GM18870 (cell line): Measurements from ENCODE around the gene PTPRN2.
"Not testable (repeated sequence)": the region's sequence is repeated elsewhere in the genome, so short reads cannot be mapped to it uniquely, and the experiment has no call there.

Experiments used
- ATAC-seq: cut with Tn5 transposase; IDR thresholded peaks from one replicate; pipeline ENCODE4 v1.9.1; 2021; ENCODE audit warnings: moderate library complexity; ENCODE audit not compliant: unreplicated experiment

The PTPRN2 gene

GRCh38 chr7:157952841-157953645, 634.6 kb downstream of the PTPRN2 start:
- ATAC-seq, result no peak

DNA sequence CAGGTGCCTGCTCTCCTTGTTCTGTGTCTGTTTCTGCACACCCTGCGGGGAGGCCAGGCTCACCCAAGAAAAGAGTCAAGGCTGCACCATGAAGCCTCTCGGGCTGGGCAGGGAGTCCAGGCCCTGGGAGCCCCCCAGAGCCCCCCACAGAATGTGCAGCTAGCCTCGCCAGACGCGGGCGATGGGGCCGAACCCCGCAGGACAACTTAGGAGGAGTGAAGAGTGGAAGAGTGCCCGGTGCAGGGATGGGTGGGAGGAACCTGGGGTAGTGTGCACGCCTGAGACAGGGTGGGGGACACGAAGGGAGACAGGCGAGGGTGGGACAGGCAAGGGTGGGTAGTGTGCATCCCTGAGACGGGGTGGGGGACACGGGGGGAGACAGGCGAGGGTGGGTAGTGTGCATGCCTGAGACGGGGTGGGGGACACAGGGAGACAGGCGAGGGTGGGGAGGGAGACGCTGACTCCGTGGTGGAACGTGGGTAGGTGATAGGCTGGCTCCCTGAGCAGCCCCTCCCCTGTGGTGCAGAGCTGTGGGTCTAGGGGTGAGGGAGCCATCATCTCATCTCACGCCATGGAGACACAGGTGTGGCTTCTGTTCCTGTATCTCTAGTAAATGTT, 635.5 kb downstream of the PTPRN2 start:
- ATAC-seq, result no peak

GRCh38 chr7:157951300-157952049, 636.1 kb downstream of the PTPRN2 start:
- no peak for ATAC-seq

GRCh38 chr7:157949711-157950110, 637.9 kb downstream of the PTPRN2 start:
- ATAC-seq, result no peak

- ATAC-seq, result no peak
These were observed 640.1 kb downstream of the PTPRN2 start for GRCh38 chr7:157947504-157947903.

DNA sequence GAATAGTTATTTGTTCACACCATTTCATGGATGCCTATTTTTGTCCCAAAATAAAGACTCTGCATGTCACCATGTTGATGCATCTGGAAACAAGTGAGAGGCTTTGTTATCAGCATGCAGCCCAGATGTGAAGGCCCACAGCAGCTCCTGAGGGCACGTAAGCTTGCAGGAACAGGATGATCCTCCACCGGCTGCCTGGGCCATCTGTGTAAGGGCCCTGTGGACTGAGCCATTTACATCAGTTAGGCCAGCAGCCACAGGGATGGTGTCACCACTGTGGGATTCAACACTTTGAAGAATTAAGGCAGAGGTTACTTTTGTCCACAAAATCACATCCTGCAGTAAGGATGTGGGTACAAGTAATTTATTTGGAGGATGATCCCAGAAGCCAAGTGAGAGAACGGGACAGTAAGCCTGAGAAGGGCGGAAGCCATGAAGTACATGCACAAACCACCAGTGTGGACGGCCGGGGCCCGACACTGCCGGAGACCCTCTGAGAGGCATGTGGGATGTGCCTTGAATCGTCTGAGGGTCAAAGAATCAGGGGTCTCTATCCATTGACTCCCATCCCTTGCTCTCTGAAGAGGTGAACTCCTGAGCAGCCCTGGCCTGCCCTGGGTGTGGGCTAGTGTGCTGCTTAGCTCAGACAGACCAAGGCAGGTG, 641.1 kb downstream of the PTPRN2 start:
- no peak for ATAC-seq

GRCh38 chr7:157945401-157945800, 642.2 kb downstream of the PTPRN2 start:
- no peak for ATAC-seq

DNA sequence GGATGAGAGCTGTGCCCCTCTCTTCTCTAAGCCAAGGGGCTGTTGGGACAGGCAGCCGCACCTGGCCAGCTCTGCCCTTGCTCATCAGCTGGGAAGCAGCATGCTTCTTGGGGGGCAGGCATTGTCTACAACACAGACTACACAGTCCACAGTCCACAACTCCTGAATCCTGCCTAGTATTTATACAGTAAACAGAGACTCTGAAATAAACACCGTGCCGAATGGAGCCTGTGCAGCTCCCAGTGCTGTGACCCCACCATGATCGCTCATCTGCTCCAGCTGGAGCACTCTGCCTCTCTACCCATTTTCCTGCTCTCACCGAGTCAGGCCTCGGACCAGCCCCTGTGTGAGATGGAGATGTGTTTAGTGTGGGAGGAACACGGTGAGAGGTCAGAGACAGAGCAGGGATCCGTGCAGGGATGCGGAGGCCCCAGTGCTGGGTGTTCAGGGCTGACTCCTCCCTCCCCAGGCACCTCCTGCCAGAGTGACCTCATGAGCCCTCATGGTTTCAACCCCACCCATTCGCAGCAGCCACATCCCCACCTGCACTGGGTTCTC, 642.8 kb downstream of the PTPRN2 start:
- ATAC-seq, result no peak

DNA sequence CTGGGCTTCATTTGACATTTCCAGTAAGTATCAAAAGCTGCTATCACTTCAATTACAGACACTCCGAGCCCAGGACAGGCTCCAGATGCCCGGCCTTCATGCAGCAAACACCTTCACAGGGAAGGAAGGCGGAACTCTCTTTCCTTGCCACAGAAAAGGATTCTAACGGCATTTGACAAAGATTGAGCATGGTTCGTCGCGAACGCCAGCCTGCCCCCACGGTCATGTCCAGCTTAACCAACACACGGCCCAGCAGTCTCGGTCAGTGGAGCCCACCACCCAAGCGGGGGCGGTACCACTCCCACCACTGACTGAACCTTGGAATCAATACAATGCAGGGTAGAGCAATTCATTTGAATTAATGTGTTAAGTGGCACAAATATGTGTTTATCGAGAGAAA, 643.6 kb downstream of the PTPRN2 start:
- no peak for ATAC-seq

DNA sequence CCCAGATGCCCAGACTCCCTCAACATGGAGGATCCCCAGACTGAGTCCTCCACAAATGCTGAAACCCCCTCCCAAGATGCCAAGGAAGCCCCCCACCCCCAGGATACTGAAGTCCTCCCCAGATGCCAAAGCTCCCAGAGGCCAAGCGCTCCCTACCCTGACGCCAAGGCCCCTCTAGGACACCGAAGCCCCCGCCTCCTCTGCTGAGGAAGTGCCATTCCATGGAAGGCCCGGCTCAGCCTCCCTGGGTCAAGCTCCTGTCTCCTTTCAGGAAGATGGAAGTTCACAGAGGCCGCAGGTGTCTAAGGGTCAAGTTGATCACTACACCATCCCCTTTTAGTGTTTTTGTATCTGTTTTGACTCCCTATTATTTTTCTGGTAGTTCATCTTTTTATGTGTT, 644.1 kb downstream of the PTPRN2 start:
- no peak for ATAC-seq

DNA sequence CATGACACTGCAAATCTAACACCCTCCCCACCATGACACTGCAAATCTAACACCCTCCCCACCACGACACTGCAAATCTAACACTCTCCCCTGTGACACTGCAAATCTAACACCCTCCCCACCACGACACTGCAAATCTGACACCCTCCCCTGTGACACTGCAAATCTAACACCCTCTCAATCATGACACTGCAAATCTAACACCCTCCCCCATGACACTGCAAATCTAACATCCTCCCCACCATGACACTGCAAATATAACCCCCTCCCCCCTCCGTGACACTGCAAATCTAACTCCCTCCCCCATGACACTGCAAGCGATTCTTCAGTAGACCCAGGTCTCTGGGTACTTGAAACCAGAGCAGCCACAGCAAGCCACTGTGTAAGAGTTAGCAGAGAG, 646.4 kb downstream of the PTPRN2 start:
- no peak for ATAC-seq

DNA sequence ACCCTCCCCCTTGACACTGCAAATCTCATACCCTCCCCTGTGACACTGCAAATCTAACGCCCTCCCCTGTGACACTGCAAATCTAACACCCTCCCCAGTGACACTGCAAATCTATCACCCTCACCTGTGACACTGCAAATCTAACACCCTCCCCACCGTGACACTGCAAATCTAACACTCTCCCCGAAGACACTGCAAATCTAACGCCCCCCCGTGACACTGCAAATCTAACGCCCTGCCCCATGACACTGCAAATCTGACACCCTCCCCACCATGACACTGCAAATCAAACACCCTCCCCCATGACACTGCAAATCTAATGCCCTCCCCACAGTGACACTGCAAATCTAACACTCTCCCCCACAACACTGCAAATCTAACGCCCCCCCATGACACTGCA, 647.1 kb downstream of the PTPRN2 start:
- no peak for ATAC-seq

DNA sequence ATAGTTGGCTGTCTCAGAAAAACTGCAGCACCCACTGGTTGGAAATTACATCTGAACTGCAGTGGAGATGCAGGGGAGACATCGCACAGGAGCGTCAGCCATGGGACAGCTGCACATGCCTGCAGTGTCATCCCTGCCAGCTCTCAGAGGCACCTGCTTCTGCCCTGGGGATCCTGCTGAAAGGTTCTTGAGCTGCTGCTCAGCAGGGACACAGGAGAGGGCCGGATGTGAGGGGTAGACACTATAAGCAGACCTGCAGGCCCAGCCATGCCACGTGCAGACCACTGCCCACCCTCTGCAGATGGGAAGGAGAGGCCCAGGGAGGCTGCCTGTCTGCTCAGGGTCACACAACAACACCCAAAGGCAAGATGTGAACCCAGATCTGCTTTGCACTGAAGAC, 649.4 kb downstream of the PTPRN2 start:
- ATAC-seq, result no peak

DNA sequence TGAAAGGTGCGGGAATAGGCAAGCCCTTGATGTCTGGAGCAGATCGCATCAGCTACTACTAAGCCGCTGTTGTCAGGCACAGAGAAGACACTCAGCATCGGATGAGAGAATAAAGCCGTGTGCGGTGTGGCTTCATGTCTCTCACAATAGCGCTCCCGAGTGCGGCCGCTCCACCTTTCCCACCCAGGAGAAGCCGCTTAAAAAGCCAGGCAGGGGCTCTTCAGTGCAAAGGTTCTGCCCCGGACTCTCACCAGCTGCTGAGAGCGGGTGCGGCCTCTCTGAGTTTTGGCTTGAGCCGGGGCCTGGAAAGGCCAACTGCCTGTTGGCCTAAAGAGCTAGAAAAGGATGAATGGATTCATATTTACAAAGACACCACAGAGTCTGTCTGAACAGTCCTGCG, 650.2 kb downstream of the PTPRN2 start:
- ATAC-seq, result no peak

DNA sequence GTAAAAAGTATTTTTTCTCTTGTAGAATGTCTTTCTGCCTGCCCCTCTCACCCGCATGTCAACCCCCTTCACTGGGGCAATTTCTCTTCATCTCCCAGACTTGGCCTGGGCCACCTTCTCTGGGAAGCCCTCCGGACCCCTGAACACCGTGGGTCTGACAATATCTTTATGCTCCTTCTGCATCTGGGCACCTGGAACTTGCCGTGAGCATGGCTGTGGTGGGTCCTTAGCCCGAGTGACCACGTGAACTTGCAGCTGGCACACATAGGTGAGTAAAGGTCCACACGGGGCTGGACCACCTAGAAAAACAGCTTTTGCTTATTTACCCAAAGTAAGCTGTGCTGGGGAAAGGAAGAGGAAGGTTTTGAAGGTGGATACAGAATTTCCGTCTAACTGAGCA, 650.6 kb downstream of the PTPRN2 start:
- ATAC-seq, result no peak

DNA sequence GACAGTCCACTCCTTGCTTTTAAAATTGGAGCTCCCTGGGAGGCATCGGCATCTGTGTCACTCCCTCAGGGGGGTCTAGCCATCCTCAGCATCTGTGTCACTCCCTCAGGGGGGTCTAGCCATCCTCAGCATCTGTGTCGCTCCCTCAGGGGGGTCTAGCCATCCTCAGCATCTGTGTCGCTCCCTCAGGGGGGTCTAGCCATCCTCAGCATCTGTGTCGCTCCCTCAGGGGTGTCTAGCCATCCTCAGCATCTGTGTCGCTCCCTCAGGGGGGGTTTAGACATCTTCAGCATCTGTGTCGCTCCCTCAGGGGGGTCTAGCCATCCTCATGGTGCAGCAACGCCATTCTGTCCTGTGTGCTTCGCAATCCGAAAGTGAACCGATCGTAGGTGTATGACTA, 651.9 kb downstream of the PTPRN2 start:
- not testable (repeated sequence) for ATAC-seq

DNA sequence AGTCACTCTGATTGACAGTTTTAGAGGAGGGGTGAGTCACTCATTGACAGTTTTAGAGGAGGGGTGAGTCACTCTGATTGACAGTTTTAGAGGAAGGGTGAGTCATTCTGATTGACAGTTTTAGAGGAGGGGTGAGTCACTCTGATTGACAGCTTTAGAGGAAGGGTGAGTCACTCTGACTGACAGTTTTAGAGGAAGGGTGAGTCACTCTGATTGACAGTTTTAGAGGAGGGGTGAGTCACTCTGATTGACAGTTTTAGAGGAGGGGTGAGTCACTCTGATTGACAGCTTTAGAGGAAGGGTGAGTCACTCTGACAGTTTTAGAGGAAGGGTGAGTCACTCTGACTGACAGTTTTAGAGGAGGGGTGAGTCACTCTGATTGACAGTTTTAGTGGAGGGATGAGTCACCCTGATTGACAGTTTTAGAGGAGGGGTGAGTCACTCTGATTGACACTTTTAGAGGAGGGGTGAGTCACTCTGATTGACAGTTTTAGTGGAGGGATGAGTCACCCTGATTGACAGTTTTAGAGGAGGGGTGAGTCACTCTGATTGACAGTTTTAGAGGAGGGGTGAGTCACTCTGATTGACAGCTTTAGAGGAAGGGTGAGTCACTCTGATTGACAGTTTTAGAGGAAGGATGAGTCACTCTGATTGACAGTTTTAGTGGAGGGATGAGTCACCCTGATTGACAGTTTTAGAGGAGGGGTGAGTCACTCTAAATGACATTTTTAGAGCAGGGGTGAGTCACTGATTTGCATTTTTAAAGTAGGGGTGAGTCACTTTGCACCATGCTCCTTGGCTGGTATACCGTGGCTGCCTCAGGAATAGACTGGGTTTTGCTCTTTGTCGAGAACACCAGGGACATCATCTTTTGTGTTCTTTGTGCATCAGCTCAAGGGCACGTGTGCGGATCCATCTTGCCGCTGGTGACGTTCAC, 654.1 kb downstream of the PTPRN2 start:
- ATAC-seq, result not testable (repeated sequence)

DNA sequence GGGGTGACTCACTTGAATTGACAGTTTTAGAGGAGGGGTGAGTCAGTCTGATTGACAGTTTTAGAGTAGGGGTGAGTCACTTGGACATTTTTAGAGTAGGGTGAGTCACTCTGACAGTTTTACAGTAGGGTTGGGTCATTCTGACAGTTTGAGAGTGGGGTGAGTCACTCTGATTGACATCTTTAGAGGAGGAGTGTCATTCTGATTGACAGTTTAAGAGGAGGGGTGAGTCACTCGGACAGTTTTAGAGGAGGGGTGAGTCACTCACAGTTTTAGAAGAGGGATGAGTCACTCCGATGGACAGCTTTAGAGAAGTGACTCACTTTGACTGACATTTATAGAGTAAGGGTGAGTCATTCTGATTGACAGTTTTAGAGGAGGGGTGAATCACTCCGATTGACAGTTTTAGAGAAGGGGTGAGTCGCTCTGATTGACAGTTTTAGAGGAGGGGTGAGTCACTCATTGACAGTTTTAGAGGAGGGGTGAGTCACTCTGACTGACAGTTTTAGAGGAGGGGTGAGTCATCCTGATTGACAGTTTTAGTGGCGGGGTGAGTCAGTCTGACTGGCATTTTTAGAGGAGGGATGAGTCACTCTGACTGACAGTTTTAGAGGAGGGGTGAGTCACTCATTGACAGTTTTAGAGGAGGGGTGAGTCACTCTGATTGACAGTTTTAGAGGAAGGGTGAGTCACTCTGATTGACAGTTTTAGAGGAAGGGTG, 655.0 kb downstream of the PTPRN2 start:
- ATAC-seq, result no peak

DNA sequence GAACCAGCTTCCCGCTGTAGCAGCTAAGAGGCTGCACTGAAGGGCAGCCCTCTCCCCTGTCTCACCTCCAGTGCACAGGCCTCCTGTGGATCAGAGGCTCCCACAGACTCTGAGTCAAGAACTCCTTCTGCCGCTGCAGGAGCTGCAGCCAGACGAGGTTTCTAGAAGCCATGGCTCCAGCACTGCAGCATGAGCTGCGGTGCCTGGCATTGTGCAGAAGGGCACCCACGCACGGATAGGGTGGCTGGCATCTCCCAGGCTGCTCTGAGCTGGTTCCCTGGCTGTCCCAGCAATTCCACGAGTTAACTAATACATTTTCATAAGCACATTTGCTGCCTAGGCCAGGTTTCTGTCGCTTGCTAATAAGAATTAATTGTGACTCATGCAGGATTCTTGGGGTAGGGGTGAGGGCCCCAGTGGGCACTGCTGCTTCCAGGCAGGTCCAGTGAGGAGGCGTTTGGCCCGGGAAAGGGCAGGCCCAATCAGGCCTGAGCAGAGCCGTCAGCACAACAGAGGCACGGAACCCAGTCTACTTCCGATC, 656.6 kb downstream of the PTPRN2 start:
- ATAC-seq, result no peak
